Measurements from ENCODE around the gene ARHGAP31.

- TF ChIP-seq BRCA1 (IDR thresholded peaks at IDR 0.05; ENCODE audit: low read depth, low read length), result no peak
- no peak for TF ChIP-seq SP2 (IDR thresholded peaks at IDR 0.05; ENCODE audit: low read length)
- TF ChIP-seq CTCF (IDR thresholded peaks at IDR 0.05; ENCODE audit: control extremely low read depth in 1 of 3, insufficient read depth in 1 of 3, low read depth in 1 of 3, low read length in 3 of 3), result no peak
- no peak for TF ChIP-seq EZH2 (IDR thresholded peaks at IDR 0.05; ENCODE audit: low read depth, low read length, severe bottlenecking)
Observed at GRCh38 chr3:119300991-119301391, 6.8 kb downstream of the ARHGAP31 start.

Measured in H1 (cell line).